HL-60 (cell line): ENCODE data around the gene OSTF1.

Experiments used
- CTCF ChIP-seq: IDR thresholded peaks from one replicate; pipeline ENCODE4 v1.5.1; 2011; ENCODE audit warnings: low read length, control low read depth, inconsistent platforms; ENCODE audit not compliant: insufficient read depth
- GABPA ChIP-seq: IDR thresholded peaks from 2 replicates; pipeline ENCODE4 v1.6.1; 2012; ENCODE audit warnings: low read depth
- POLR2AphosphoS5 ChIP-seq: IDR thresholded peaks from 2 replicates; pipeline ENCODE4 v1.6.1; 2012; ENCODE audit warnings: low read depth
- REST ChIP-seq: IDR thresholded peaks from 2 replicates; pipeline ENCODE4 v1.6.1; 2012; ENCODE audit warnings: low read depth; ENCODE audit not compliant: insufficient replicate concordance

- TF ChIP-seq CTCF: no peak
- TF ChIP-seq GABPA: no peak
- no peak for TF ChIP-seq POLR2AphosphoS5
- TF ChIP-seq REST: no peak
Observed at GRCh38 chr9:75061169-75061568, 27.1 kb upstream of the OSTF1 start.
